HG03139 (cell line): ENCODE results near the gene PTTG1IP.

Experiments
- ATAC-seq: cut with Tn5 transposase; IDR thresholded peaks from one replicate; pipeline ENCODE4 v1.9.1; 2021; ENCODE audit not compliant: unreplicated experiment

Gene PTTG1IP

GRCh38 chr21:44828362-44829056 lies 45.0 kb downstream of the PTTG1IP start:
- ATAC-seq, result no peak

- ATAC-seq, result no peak
These were observed 50.3 kb downstream of the PTTG1IP start for GRCh38 chr21:44823179-44823660.

GRCh38 chr21:44822484-44823178 lies 50.9 kb downstream of the PTTG1IP start:
- no peak for ATAC-seq

- ATAC-seq, result no peak
These were observed 52.6 kb downstream of the PTTG1IP start for GRCh38 chr21:44820851-44821250.

GRCh38 chr21:44819283-44820243 lies 53.9 kb downstream of the PTTG1IP start:
- ATAC-seq, result no peak

GRCh38 chr21:44818640-44819011 lies 54.9 kb downstream of the PTTG1IP start:
- no peak for ATAC-seq

GRCh38 chr21:44817914-44818639 lies 55.4 kb downstream of the PTTG1IP start, which contains the start of gene SUMO3:
Gene SUMO3 (minus strand): TSS chr21:44818062. CDS start chr21:44817968, 94 bp downstream.
- ATAC-seq, result peak; percentile 47

GRCh38 chr21:44817506-44817880 lies 56.0 kb downstream of the PTTG1IP start:
- ATAC-seq, result peak; percentile 59

- no peak for ATAC-seq
These were observed 56.6 kb downstream of the PTTG1IP start for GRCh38 chr21:44816761-44817505.

GRCh38 chr21:44815852-44816628 lies 57.5 kb downstream of the PTTG1IP start:
- ATAC-seq, result no peak

- ATAC-seq, result no peak
These were observed 58.3 kb downstream of the PTTG1IP start for GRCh38 chr21:44815225-44815624.

GRCh38 chr21:44814498-44815023 lies 58.9 kb downstream of the PTTG1IP start:
- ATAC-seq, result no peak

- no peak for ATAC-seq
These were observed 59.8 kb downstream of the PTTG1IP start for GRCh38 chr21:44813727-44814126.

GRCh38 chr21:44813149-44813548 lies 60.3 kb downstream of the PTTG1IP start:
- no peak for ATAC-seq

- no peak for ATAC-seq
These were observed 60.9 kb downstream of the PTTG1IP start for GRCh38 chr21:44812640-44813039.

- no peak for ATAC-seq
These were observed 62.7 kb downstream of the PTTG1IP start for GRCh38 chr21:44810779-44811178.

GRCh38 chr21:44805859-44806258 lies 67.6 kb downstream of the PTTG1IP start:
- no peak for ATAC-seq

- ATAC-seq, result no peak
These were observed 68.3 kb downstream of the PTTG1IP start for GRCh38 chr21:44805226-44805625.

GRCh38 chr21:44804762-44805161 lies 68.7 kb downstream of the PTTG1IP start:
- ATAC-seq, result no peak
